ENCODE measurements around the gene THAP4.
"Not testable (repeated sequence)": the region's sequence is repeated elsewhere in the genome, so short reads cannot be mapped to it uniquely, and the experiment has no call there.

The THAP4 gene

GRCh38 chr2:241662731-241663130 is 25.8 kb upstream of the THAP4 start:
- DNase-seq: not testable (repeated sequence)

GRCh38 chr2:241660593-241661213 is 23.7 kb upstream of the THAP4 start:
- no peak for DNase-seq

- no peak for DNase-seq
Measured at GRCh38 chr2:241659150-241659739, 22.3 kb upstream of the THAP4 start.

- DNase-seq: no peak
Measured at GRCh38 chr2:241658296-241658695, 21.3 kb upstream of the THAP4 start.

- DNase-seq: no peak
Measured at GRCh38 chr2:241657786-241658254, 20.9 kb upstream of the THAP4 start.

GRCh38 chr2:241656190-241656741 is 19.3 kb upstream of the THAP4 start:
- no peak for DNase-seq

DNA sequence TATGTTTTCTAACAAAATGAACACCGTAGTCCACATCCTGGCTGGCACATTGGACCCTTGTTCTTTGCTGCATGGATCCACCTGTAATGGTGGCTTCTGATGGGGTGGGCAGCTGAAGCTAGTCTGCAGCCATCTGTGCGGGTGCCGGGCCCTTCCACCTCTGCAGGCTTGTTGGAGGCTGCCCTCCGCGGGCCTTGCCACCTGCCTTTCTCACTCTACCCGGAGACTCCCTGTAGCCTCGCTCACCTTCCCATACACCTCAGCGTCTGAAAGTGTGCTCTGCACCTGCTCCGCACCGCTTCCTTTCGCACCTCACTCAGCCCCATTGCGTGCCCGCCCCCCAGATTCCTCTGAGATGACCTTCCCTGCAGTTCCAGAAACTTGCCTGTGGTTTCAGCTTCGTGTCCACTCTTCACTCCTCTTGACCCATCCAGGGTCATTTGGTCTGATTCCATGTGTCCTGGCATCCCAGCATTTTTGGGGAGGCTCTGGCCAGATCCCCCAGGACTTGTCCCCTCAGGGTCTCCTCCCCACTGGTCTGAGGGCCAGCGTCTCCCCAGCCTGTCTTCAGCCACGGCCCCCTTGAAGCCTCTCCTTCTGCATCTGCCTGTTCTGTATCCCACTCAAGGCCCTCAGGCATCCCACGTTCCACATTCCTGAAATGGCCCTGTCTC is 18.7 kb upstream of the THAP4 start:
- no peak for DNase-seq

DNA sequence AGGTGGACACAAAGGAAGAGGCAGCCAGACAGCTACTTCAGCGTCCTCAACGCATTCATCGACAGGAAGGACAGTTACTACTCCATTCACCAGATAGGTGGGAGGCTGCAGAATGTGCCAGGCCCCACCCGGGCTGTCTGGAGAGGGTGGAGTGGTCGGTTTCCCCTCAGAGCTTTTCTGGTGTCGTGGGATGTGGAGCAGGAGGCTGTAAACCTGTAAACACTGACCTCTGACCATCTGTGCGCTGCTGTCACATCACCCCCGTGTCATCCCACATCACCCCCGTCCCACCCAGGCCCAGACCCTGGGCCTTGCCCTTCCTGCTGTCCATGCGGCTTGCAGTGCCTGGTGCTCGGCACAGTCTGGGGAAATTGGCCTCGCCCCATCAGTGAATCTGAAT is 17.6 kb upstream of the THAP4 start:
- no peak for DNase-seq

- DNase-seq: no peak
Measured at GRCh38 chr2:241653210-241653750, 16.3 kb upstream of the THAP4 start.

GRCh38 chr2:241652722-241653121 is 15.8 kb upstream of the THAP4 start:
- DNase-seq: no peak

DNA sequence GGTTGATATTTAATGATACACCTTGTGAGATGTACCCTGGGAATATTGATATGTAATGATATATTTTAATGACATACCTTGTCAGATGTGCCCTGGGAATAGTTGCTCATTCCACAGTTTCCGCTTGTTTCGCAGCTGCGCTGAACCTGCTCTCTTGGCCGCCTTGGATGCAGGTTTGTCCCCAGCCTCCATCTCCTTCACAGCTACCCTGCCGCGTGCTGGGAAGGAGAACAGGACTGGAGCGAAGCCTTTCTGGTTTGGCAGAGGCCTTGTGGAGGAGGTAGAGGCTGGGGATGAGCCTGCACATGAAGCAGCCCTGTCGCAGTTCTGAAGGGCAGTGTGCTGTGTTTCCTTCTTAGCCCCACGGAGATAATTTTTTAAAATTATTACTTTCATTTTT is 15.2 kb upstream of the THAP4 start:
- no peak for DNase-seq

DNA sequence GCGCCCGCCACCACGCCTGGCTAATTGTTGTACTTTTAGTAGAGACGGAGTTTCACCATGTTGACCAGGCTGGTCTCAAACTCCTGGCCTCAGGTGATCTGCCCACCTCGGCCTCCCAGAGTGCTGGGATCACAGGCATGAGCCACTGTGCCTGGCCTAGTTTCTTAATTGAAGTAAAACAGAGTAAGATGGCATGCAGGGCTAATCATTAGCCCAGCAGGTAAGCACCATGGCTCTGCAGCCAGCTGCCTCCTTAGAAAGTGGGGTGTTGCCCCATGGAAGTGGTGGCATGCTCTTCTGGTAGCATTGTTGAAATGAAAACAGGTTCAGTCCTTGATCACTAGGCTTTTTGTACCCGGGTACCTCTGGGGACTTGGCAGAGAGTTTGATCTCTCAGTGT is 13.0 kb upstream of the THAP4 start:
- no peak for DNase-seq

- no peak for DNase-seq
Measured at GRCh38 chr2:241649404-241649803, 12.4 kb upstream of the THAP4 start.

- no peak for DNase-seq
Measured at GRCh38 chr2:241648453-241648852, 11.5 kb upstream of the THAP4 start.

GRCh38 chr2:241645915-241646645 is 9.1 kb upstream of the THAP4 start:
- no peak for DNase-seq

GRCh38 chr2:241645056-241645914 is 8.3 kb upstream of the THAP4 start:
- no peak for DNase-seq

DNA sequence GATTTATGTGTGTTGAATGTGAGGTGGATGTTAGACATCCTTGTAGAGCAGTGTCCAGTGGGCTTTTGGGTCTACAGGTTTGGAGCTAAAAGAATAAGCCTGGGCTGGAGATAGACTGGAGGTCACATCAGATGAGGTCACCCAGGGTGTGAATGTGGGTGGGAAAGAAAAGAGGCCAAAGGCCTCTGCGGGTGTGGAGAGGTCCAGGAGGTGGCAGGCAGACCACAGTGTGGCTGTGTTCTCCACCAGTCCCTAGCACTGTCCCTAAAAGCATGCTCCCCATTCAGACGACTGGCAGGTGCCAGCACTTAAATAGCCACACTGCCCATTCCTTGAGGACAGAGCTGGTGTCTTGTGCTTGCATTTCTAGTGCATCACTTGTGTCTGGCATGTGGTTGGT is 4.7 kb upstream of the THAP4 start:
- no peak for DNase-seq

DNA sequence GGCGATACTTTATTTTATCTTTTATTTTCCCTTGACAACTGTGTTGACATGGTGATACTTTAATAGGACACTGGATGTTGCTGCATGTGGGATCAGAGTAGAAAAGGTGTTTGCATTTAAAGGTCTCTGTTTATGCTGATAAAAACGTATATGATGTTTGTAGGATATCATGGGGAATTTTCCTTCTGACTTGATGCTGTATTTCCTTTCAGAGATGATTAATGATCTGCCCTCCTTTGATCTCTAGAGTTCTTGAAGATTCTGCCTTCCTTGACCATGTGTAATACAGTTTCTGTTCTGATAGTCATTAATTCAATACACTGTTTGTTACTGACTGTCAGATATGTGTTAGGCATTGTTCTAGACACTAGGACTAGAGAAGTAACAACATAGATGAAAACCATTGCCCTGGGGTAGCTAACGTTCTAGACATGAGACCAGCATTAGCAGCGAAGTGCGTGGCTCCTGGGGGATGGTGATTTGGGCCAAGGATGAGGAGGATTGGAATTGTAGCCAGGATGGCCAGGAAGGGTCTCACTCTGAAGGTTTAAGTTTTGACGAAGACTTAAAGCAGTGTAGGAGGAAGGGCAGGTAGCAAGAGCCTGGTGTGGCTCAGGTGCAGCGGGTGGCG is 3.3 kb upstream of the THAP4 start:
- DNase-seq: no peak

DNA sequence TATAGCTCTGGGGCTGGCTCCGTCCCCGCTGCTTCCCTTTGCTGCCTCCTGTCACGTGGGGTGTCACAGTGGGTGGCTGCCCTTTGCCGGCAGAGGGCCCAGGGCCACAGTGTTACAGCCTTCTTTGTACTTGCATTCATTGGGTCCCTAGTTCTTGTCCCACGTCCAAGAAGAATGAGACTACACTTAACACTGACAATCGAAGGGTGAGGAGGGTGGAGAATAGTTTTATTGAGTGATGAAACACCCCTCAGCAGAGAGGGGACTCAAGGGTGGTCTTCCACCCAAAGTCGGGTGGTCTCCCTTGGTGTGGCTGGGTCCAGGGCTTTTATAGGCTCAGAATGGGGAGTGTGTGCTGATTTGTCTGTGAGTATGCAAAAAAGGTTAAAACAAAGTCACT is 2.4 kb upstream of the THAP4 start:
- DNase-seq: no peak

GRCh38 chr2:241638940-241639339 is 2.0 kb upstream of the THAP4 start:
- no peak for DNase-seq

GRCh38 chr2:241637795-241638660 is 1.1 kb upstream of the THAP4 start:
- no peak for DNase-seq

Data from NCI-H2029 (cell line).